A673 (cell line): Measurements from ENCODE around the gene LRRN1.

Experiments used
- CTCF ChIP-seq: fragments of 300-800, 200-600 bp; sonication (generic); conservative IDR thresholded peaks from 2 replicates; pipeline ENCODE4 v1.5.1; 2017; ENCODE audit warnings: low read depth, mild to moderate bottlenecking, antibody characterized with exemption, low read length, moderate library complexity, mixed read lengths
- EZH2 ChIP-seq: fragments of 200-600 bp; sonication (generic); IDR thresholded peaks from 2 replicates; pipeline ENCODE4 v1.6.1; 2017; ENCODE audit warnings: borderline replicate concordance, low read depth, mild to moderate bottlenecking, mixed read lengths, antibody characterized with exemption, low read length; ENCODE audit not compliant: poor library complexity, severe bottlenecking

GRCh38 chr3:3771094-3771493, 28.1 kb upstream of the LRRN1 start:
- TF ChIP-seq CTCF (no peak), EZH2 (no peak)
